Measurements from ENCODE around the gene PITPNM2. TPM values are rescaled to one million over a fixed set of nuclear protein-coding genes. Genes with fewer than 3 reads are reported as not detected.

Gene PITPNM2
- polyA plus RNA-seq, 1 of the 3 experiments (the other 2 are of a cell fraction) = 3.7 TPM

DNA sequence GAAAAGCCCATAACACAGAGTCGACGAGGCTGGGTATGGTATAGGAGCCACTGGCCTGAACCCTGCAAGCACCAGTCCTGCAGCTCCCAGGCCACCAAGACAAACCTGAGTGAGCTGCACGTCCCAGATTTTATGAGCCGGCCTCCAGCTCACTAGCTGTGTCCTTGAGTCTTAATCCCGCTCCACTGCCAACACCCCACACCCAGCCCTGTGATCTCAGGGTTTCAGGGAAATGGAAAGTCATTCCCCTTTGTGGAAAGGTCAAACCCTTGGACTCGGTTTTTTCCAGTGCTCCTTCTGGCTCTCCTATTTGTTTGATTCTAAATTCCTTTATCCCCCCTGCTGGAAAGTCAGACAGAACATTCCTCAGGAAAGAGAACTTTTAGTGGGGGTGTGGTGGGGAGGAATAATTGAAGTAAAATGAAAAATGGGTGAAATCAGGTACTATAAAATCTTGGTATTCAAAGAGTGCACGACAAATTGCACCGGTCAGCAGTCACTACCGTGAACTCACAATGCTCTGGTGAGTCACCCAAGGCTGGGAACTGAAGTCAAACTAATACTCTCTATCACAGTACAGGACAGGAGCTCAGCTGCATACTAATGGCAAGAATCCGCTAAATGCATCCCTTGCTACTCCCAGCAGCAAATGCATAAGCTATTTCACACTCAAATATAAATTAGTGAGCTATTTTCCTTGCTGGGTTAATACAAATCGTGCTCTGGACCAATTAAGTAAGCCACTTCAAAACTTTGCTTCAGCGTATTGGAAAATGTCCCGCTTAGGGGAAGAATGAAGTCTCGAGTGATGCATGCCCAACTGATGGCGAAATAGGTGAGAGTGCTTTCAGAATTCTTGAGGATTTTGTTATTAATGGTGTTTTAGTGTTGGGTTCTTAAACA, 9.0 kb downstream of the PITPNM2 start (continued):
- TF ChIP-seq FOXM1 (IDR thresholded peaks at IDR 0.05; ENCODE audit: low read depth) (no peak), USF1 (IDR thresholded peaks at IDR 0.05; ENCODE audit: borderline replicate concordance, low read depth) (no peak), FOXJ3 (CRISPR knock-in tag; IDR thresholded peaks at IDR 0.05) (no peak), CHD2 (IDR thresholded peaks at IDR 0.05; ENCODE audit: low read length, partially characterized antibody) (no peak), GATA2 (CRISPR knock-in tag; IDR thresholded peaks at IDR 0.05) (no peak), PBX3 (IDR thresholded peaks at IDR 0.05) (peak; percentile 43; the same call in 1 of the 2 replicates), FOSL2 (IDR thresholded peaks at IDR 0.05; ENCODE audit: borderline replicate concordance, low read depth) (peak; percentile 74; the same call in 1 of the 2 replicates), POLR2AphosphoS5 (IDR thresholded peaks at IDR 0.05; ENCODE audit: low read depth, low read length) (no peak), RAD21 (IDR thresholded peaks at IDR 0.05; ENCODE audit: low read length) (no peak), TAF1 (IDR thresholded peaks at IDR 0.05; ENCODE audit: borderline replicate concordance, low read depth, low read length) (no peak)

DNA sequence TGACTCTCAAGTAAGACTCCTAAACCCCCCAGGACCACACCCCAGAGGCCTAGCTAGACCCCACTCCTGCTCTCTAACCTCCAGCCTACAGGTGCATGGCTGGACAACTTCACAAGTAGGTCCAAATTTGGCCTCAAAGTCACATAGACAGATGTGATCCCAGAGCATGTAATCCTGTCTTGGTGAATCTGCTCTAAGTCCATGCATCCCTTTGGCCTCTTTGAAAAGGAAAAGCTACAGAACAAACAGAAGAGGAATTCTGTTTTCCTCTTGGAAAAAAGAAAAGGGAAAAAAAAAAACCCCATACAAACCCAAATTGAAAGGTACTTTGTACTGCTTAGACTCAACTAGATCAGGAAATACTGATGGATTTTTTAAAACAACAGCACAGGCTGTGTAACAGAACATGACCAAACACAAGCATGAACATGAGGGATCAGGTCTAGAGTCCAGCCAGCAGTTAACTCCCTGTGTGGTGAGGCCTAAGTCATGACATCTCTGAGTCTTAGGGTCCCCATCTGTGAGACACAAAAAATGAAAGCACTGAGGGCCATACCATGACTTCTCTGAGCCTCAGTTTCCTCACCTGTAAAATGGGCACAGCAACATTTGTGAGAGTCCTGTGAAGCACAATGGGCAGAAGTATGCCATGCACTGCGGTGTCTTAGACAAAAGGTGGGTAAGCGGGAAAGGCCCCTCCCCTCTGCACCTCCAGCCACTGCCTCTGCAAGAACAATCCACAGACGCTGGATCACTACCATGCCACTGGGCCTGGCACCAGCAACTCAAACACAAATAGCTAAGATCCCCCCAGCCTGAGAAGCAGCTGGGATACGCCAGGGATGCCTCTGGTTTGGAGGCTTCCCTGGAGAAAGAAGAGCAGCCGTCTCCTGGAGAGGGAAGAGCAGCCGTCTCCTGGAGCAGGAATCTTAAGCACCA, 9.9 kb downstream of the PITPNM2 start:
- DNase-seq = no peak
- POLR2A ChIA-PET = no interaction called here
- Histone ChIP-seq H2AFZ (ENCODE audit: low read depth) (0 out of 2 replicates have a peak overlapping the region, but pooled peaks have one; percentile 44), H3K4me1 (ENCODE audit: control insufficient read depth in 1 of 2, insufficient read depth in 2 of 2, low read depth in 1 of 2, low read length in 1 of 2) (peaks cover 0 to 34% of the 10 kb centered on the region in 2 experiments; a peak in 2 of 4 replicates), H3K9me2 (no peaks in the 10 kb centered on the region), H3K79me2 (ENCODE audit: insufficient read depth) (peaks cover 60% of the 10 kb centered on the region), H3F3A (replicated peaks; ENCODE audit: insufficient read depth) (peaks cover 26% of the 10 kb centered on the region), H3K27me3 (ENCODE audit: insufficient read depth) (no peaks in the 10 kb centered on the region), H3K4me2 (peak overlapping the region; percentile 63), H3K27ac (ENCODE audit: low read depth in 2 of 2, low read length in 1 of 2) (peak overlapping the region; percentile 45 to 66; a peak in 3 of 4 replicates), H3K4me3 (ENCODE audit: low read depth in 2 of 2, low read length in 1 of 2) (no peak overlapping the region), H3K9me3 (no peaks in the 10 kb centered on the region), H4K20me1 (ENCODE audit: insufficient read depth) (0 out of 2 replicates have a peak, but pooled peaks cover 6% of the 10 kb centered on the region), H3K9ac (0 out of 2 replicates have a peak overlapping the region, but pooled peaks have one; percentile 24), H3K36me3 (replicated peaks in 1 of 2; ENCODE audit: control insufficient read depth in 1 of 2, insufficient read depth in 2 of 2, low read length in 1 of 2) (no peaks in the 10 kb centered on the region)
- WGBS (ENCODE audit: low lambda C conversion rate) = 87% methylated on average over 6 of the region's 6 CpGs
- TF ChIP-seq TAF1 (IDR thresholded peaks at IDR 0.05; ENCODE audit: borderline replicate concordance, low read depth, low read length) (no peak), USF2 (IDR thresholded peaks at IDR 0.05; ENCODE audit: borderline replicate concordance, low read depth, low read length) (no peak), FOXJ3 (CRISPR knock-in tag; IDR thresholded peaks at IDR 0.05) (no peak), ELF1 (IDR thresholded peaks at IDR 0.05) (no peak), CHD2 (IDR thresholded peaks at IDR 0.05; ENCODE audit: low read length, partially characterized antibody) (no peak), REST (IDR thresholded peaks at IDR 0.05; ENCODE audit: low read depth, low read length) (no peak)
- CTCF ChIA-PET = no interaction called here

All from SK-N-SH (cell line).